H9 (cell line): ENCODE data around the gene TMEM151A. TPM values are rescaled to one million over a fixed set of nuclear protein-coding genes. Genes with fewer than 3 reads are reported as not detected.

Source experiments
- DNase-seq: peaks from one replicate; pipeline ENCODE4 v3.0.0-alpha.2; 2017
- H2AFZ ChIP-seq: one replicate; pipeline ENCODE4 v1.6.1; 2013; ENCODE audit warnings: mild to moderate bottlenecking, low read length, control low read depth, moderate library complexity
- H2AK5ac ChIP-seq: 2 replicates; pipeline ENCODE4 v1.6.1; 2013; ENCODE audit warnings: low read length, control low read depth, mixed read lengths; ENCODE audit not compliant: insufficient read length
- H2BK120ac ChIP-seq: one replicate; pipeline ENCODE4 v1.6.1; 2013; ENCODE audit warnings: low read depth, mild to moderate bottlenecking, low read length, control low read depth, inconsistent platforms; ENCODE audit not compliant: poor library complexity, severe bottlenecking
- H2BK12ac ChIP-seq: 2 replicates; pipeline ENCODE4 v1.6.1; 2013; ENCODE audit warnings: low read length, control low read depth, mixed read lengths, low read depth; ENCODE audit not compliant: insufficient read length
- H2BK15ac ChIP-seq: 2 replicates; pipeline ENCODE4 v1.6.1; 2013; ENCODE audit warnings: low read depth, low read length, control low read depth
- H2BK20ac ChIP-seq: one replicate; pipeline ENCODE4 v1.6.1; 2013; ENCODE audit warnings: low read depth, mild to moderate bottlenecking, low read length, control low read depth, inconsistent platforms; ENCODE audit not compliant: poor library complexity, severe bottlenecking
- H2BK5ac ChIP-seq: 2 replicates; pipeline ENCODE4 v1.6.1; 2013; ENCODE audit warnings: low read length, control low read depth, mixed read lengths; ENCODE audit not compliant: insufficient read length
- H3K14ac ChIP-seq: 2 replicates; pipeline ENCODE4 v1.6.1; 2013; ENCODE audit warnings: low read length, control low read depth; ENCODE audit not compliant: insufficient read depth
- H3K18ac ChIP-seq: 2 replicates; pipeline ENCODE4 v1.6.1; 2013; ENCODE audit warnings: low read depth, mild to moderate bottlenecking, mixed read lengths, low read length, control low read depth; ENCODE audit not compliant: insufficient read length
- H3K23ac ChIP-seq: 2 replicates; pipeline ENCODE4 v1.6.1; 2013; ENCODE audit warnings: low read length, control low read depth, mixed read lengths, low read depth; ENCODE audit not compliant: insufficient read length
- H3K23me2 ChIP-seq: 2 replicates; pipeline ENCODE4 v1.6.1; 2013; ENCODE audit warnings: low read depth, mild to moderate bottlenecking, mixed read lengths, low read length, control low read depth; ENCODE audit not compliant: insufficient read length, poor library complexity, severe bottlenecking
- H3K27ac ChIP-seq: 2 replicates; pipeline ENCODE4 v1.5.1; 2013; ENCODE audit warnings: low read length, control low read depth, mixed read lengths, low read depth; ENCODE audit not compliant: insufficient read length
- H3K27me3 ChIP-seq: 2 replicates; pipeline ENCODE4 v1.6.1; 2013; ENCODE audit warnings: low read length, control low read depth, inconsistent platforms; ENCODE audit not compliant: insufficient read depth
- H3K4ac ChIP-seq: 2 replicates; pipeline ENCODE4 v1.6.1; 2013; ENCODE audit warnings: low read depth, mild to moderate bottlenecking, control low read depth, inconsistent platforms, low read length, moderate library complexity
- H3K4me1 ChIP-seq: 2 replicates; pipeline ENCODE4 v1.6.1; 2013; ENCODE audit warnings: low read length, control low read depth, inconsistent platforms; ENCODE audit not compliant: insufficient read depth
- H3K4me2 ChIP-seq: 2 replicates; pipeline ENCODE4 v1.6.1; 2013; ENCODE audit warnings: low read length, control low read depth, mixed read lengths; ENCODE audit not compliant: insufficient read length, insufficient read depth
- H3K56ac ChIP-seq: 2 replicates; pipeline ENCODE4 v1.6.1; 2013; ENCODE audit warnings: low read depth, mild to moderate bottlenecking, mixed read lengths, low read length, control low read depth; ENCODE audit not compliant: insufficient read length
- H3K79me1 ChIP-seq: 2 replicates; pipeline ENCODE4 v1.6.1; 2013; ENCODE audit warnings: low read depth, mild to moderate bottlenecking, moderate library complexity, low read length, control low read depth, inconsistent platforms; ENCODE audit not compliant: insufficient read depth, poor library complexity, severe bottlenecking
- H3K79me2 ChIP-seq: 2 replicates; pipeline ENCODE4 v1.6.1; 2013; ENCODE audit warnings: low read length, control low read depth, inconsistent platforms; ENCODE audit not compliant: insufficient read depth
- H3K9ac ChIP-seq: 2 replicates; pipeline ENCODE4 v1.6.1; 2013; ENCODE audit warnings: low read length, control low read depth, mixed read lengths; ENCODE audit not compliant: insufficient read length; ENCODE audit errors: extremely low read depth
- H3K9me3 ChIP-seq: one replicate; pipeline ENCODE4 v1.6.1; 2013; ENCODE audit warnings: low read depth, low read length, inconsistent platforms; ENCODE audit not compliant: control insufficient read depth
- H3T11ph ChIP-seq: one replicate; pipeline ENCODE4 v1.6.1; 2013; ENCODE audit warnings: mild to moderate bottlenecking, low read length, control low read depth, inconsistent platforms
- H4K20me1 ChIP-seq: one replicate; pipeline ENCODE4 v1.6.1; 2013; ENCODE audit not compliant: control insufficient read depth, insufficient read length, insufficient read depth
- H4K5ac ChIP-seq: 2 replicates; pipeline ENCODE4 v1.6.1; 2013; ENCODE audit warnings: low read depth, mild to moderate bottlenecking, mixed read lengths, low read length, control low read depth; ENCODE audit not compliant: insufficient read length
- H4K8ac ChIP-seq: replicated peaks from 2 replicates; pipeline ENCODE4 v1.6.1; 2013; ENCODE audit warnings: low read length, control low read depth, mixed read lengths, low read depth; ENCODE audit not compliant: insufficient read length
- H4K91ac ChIP-seq: 2 replicates; pipeline ENCODE4 v1.6.1; 2013; ENCODE audit warnings: low read depth, mild to moderate bottlenecking, moderate library complexity, mixed read lengths, low read length, control low read depth; ENCODE audit not compliant: insufficient read length
- H3K27ac Mint-ChIP-seq, 3 experiments: 2 replicates in 2 of 3; 3 replicates in 1 of 3; pipeline ENCODE4 v1.8.0; 2020 to 2021; ENCODE audit warnings: mixed read lengths in 3 of 3, mild to moderate bottlenecking in 1 of 3, moderate library complexity in 1 of 3
- H3K27me3 Mint-ChIP-seq: 2 replicates; pipeline ENCODE4 v1.8.0; 2021; ENCODE audit warnings: low read depth, mild to moderate bottlenecking, moderate library complexity, mixed read lengths
- H3K36me3 Mint-ChIP-seq, 3 experiments: 2 replicates in 2 of 3; 3 replicates in 1 of 3; pipeline ENCODE4 v1.8.0; 2020 to 2021; ENCODE audit warnings: low read depth in 3 of 3, mixed read lengths in 3 of 3; ENCODE audit not compliant: insufficient read depth in 1 of 3
- H3K4me1 Mint-ChIP-seq, 2 experiments: 2 replicates each; pipeline ENCODE4 v1.8.0; 2020; ENCODE audit warnings: mixed read lengths in 2 of 2
- H3K4me3 Mint-ChIP-seq, 2 experiments: 2 replicates in 1 of 2; 3 replicates in 1 of 2; pipeline ENCODE4 v1.8.0; 2020 to 2021; ENCODE audit warnings: mild to moderate bottlenecking in 2 of 2, mixed read lengths in 2 of 2, moderate library complexity in 1 of 2
- H3K9me3 Mint-ChIP-seq, 2 experiments: 2 replicates in 1 of 2; 3 replicates in 1 of 2; pipeline ENCODE4 v1.8.0; 2020; ENCODE audit warnings: mild to moderate bottlenecking in 2 of 2, mixed read lengths in 2 of 2, moderate library complexity in 1 of 2
- CTCF ChIP-seq: fragments of 200-600 bp; sonication (generic); conservative IDR thresholded peaks from 3 replicates; pipeline ENCODE4 v1.8.0; 2021; ENCODE audit warnings: antibody characterized with exemption, mild to moderate bottlenecking
- WGBS: extraction: QIAGEN DNeasy Blood & Tissue Kit; methylation state at CpG from one replicate; pipeline ENCODE4 v1.1.7; 2013; ENCODE audit warnings: missing lambda C conversion rate, low lambda C conversion rate, mixed read lengths; ENCODE audit not compliant: insufficient read length; ENCODE audit errors: extremely low coverage; 5-methylcytosine and 5-hydroxymethylcytosine counted together
- total RNA-seq: library from RNA; stranded (reverse); gene quantifications from 2 replicates; pipeline ENCODE4 v1.2.1, GENCODE V29; 2021

The TMEM151A gene
- total RNA-seq, 1 experiment from 2014 or later: 1.2 TPM

DNA sequence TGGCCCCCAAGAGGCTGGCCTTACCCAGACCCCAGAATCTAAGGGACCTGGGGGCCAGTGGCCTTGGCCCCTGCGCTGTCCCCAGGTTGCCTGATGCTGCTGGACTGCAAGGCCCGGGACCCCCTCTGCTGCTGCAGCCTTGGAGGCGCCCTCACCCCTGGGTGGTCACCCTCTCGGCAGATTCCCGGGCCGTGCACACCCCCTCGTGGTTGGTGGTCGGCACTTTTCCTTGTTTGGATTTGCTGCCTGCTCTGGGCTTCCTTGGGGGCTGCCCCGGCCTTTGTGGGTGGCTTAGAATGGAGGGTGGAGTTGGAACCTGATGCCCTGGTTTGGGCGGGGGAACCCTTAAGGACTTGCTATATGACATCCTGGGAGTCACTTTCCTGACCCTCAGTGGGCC lies 39.2 kb downstream of the TMEM151A start:
- WGBS: no CpG with 5 or more reads among the region's 10 CpGs
- H3K36me3 Mint-ChIP-seq: peaks cover 0 to 5% (median 0%) of the 10 kb centered on the region in 3 experiments; a peak in 3 of 7 replicates
- Histone ChIP-seq H3K27ac (no peak overlapping the region), H2BK20ac (no peak overlapping the region), H2BK120ac (no peak overlapping the region), H3K14ac (no peak overlapping the region), H4K8ac (no peak overlapping the region), H3K4ac (no peak overlapping the region), H3K9ac (no peak overlapping the region), H2BK12ac (no peak overlapping the region), H2AK5ac (no peak overlapping the region), H3K23me2 (no peaks in the 10 kb centered on the region), H3K23ac (no peak overlapping the region), H2AFZ (no peak overlapping the region), H4K20me1 (no peaks in the 10 kb centered on the region), H3K79me2 (no peaks in the 10 kb centered on the region), H4K91ac (no peak overlapping the region), H2BK5ac (no peak overlapping the region), H3K4me1 (0 out of 2 replicates have a peak, but pooled peaks cover 3% of the 10 kb centered on the region), H3T11ph (no peak overlapping the region), H3K79me1 (no peaks in the 10 kb centered on the region), H4K5ac (no peak overlapping the region), H3K56ac (no peak overlapping the region), H3K18ac (no peak overlapping the region), H3K27me3 (no peaks in the 10 kb centered on the region; the same call in 1 of the 2 replicates), H3K4me2 (no peak overlapping the region), H3K9me3 (no peaks in the 10 kb centered on the region), H2BK15ac (no peak overlapping the region)
- no peak for DNase-seq
- H3K27ac Mint-ChIP-seq: no peak overlapping the region
- peaks cover 14% of the 10 kb centered on the region for H3K27me3 Mint-ChIP-seq
- TF ChIP-seq CTCF: no peak
- no peaks in the 10 kb centered on the region for H3K9me3 Mint-ChIP-seq
- peaks cover 9 to 19% of the 10 kb centered on the region in 2 experiments for H3K4me1 Mint-ChIP-seq
- H3K4me3 Mint-ChIP-seq: no peak overlapping the region
